SK-N-SH (cell line): ENCODE data around the gene CKMT2. TPM values are rescaled to one million over a fixed set of nuclear protein-coding genes. Genes with fewer than 3 reads are reported as not detected.

Experiments used
- CTCF ChIA-PET: fragments of 300-600, 350-600 bp; formaldehyde crosslinking; extraction: SDS; loops from one replicate; lab custom pipeline; 2021; lab: Yijun Ruan, JAX
- POLR2A ChIA-PET: fragments of 350-600 bp; sonication (Branson Sonifier 250); formaldehyde crosslinking; extraction: SDS; loops from one replicate; lab custom pipeline; 2020; ENCODE audit warnings: antibody characterized with exemption, inconsistent platforms; lab: Yijun Ruan, JAX
- DNase-seq: peaks from one replicate; pipeline ENCODE4 v3.0.0; 2012
- H2AFZ ChIP-seq: fragments of 200-600 bp; sonication (generic); 2 replicates; pipeline ENCODE4 v1.8.1; 2016; ENCODE audit warnings: antibody characterized with exemption, mild to moderate bottlenecking, low read depth
- H3F3A ChIP-seq: fragments of 200-600 bp; sonication (generic); replicated peaks from 2 replicates; pipeline ENCODE3; 2016; ENCODE audit warnings: antibody characterized with exemption, mild to moderate bottlenecking; ENCODE audit not compliant: insufficient read depth
- H3K27ac ChIP-seq, 2 experiments: fragments of 200-500 bp in 1 of 2; fragments of 200-600 bp in 1 of 2; sonication (Bioruptor generic) in 1 of 2; sonication (generic), shearing (Covaris generic) in 1 of 2; 2 replicates each; pipeline versions ENCODE4 v1.5.1 to v1.6.1; 2014 to 2016; ENCODE audit warnings: low read depth in 2 of 2, inconsistent platforms in 1 of 2, low read length in 1 of 2, mild to moderate bottlenecking in 1 of 2, mixed read lengths in 1 of 2
- H3K27me3 ChIP-seq: fragments of 200-600 bp; sonication (generic), shearing (Covaris generic); 2 replicates; pipeline ENCODE4 v1.6.1; 2016; ENCODE audit warnings: mixed run types; ENCODE audit not compliant: insufficient read depth
- H3K36me3 ChIP-seq, 2 experiments: fragments of 200-500 bp in 1 of 2; fragments of 200-600 bp in 1 of 2; sonication (Bioruptor generic) in 1 of 2; sonication (generic) in 1 of 2; replicated peaks in 1 of 2; 2 replicates each; pipeline versions ENCODE3 to v1.5.1; 2014 to 2016; ENCODE audit warnings: low read length in 1 of 2, mild to moderate bottlenecking in 1 of 2; ENCODE audit not compliant: insufficient read depth in 2 of 2, control insufficient read depth in 1 of 2
- H3K4me1 ChIP-seq, 2 experiments: fragments of 200-500 bp in 1 of 2; fragments of 200-600 bp in 1 of 2; sonication (Bioruptor generic) in 1 of 2; sonication (generic), shearing (Covaris generic) in 1 of 2; 2 replicates each; pipeline versions ENCODE4 v1.5.1 to v1.6.1; 2014 to 2016; ENCODE audit warnings: low read depth in 1 of 2, low read length in 1 of 2, mixed run types in 1 of 2; ENCODE audit not compliant: insufficient read depth in 2 of 2, control insufficient read depth in 1 of 2
- H3K4me2 ChIP-seq: fragments of 200-600 bp; sonication (generic), shearing (Covaris generic); 2 replicates; pipeline ENCODE4 v1.6.1; 2017; ENCODE audit warnings: mixed run types
- H3K4me3 ChIP-seq, 2 experiments: fragments of 200-500 bp in 1 of 2; fragments of 200-600 bp in 1 of 2; sonication (Bioruptor generic) in 1 of 2; sonication (generic), shearing (Covaris generic) in 1 of 2; 2 replicates each; pipeline versions ENCODE4 v1.5.1 to v1.8.1; 2014 to 2016; ENCODE audit warnings: low read depth in 2 of 2, inconsistent platforms in 1 of 2, low read length in 1 of 2, mild to moderate bottlenecking in 1 of 2, mixed read lengths in 1 of 2, moderate library complexity in 1 of 2
- H3K79me2 ChIP-seq: fragments of 200-600 bp; sonication (generic); 2 replicates; pipeline ENCODE4 v1.8.1; 2017; ENCODE audit warnings: mild to moderate bottlenecking; ENCODE audit not compliant: insufficient read depth
- H3K9ac ChIP-seq: fragments of 200-600 bp; sonication (generic); 2 replicates; pipeline ENCODE4 v1.6.1; 2017; ENCODE audit warnings: mixed run types
- H3K9me2 ChIP-seq: fragments of 200-600 bp; sonication (generic); 2 replicates; pipeline ENCODE4 v1.6.1; 2017; ENCODE audit warnings: mixed run types
- H3K9me3 ChIP-seq: fragments of 200-600 bp; sonication (generic); 2 replicates; pipeline ENCODE4 v1.6.1; 2017; ENCODE audit warnings: mixed run types, mild to moderate bottlenecking, moderate library complexity
- H4K20me1 ChIP-seq: fragments of 200-600 bp; sonication (generic); 2 replicates; pipeline ENCODE4 v1.6.1; 2017; ENCODE audit warnings: mild to moderate bottlenecking, mixed run types; ENCODE audit not compliant: insufficient read depth
- ELF1 ChIP-seq: IDR thresholded peaks from 2 replicates; pipeline ENCODE4 v1.4.0; 2012
- EP300 ChIP-seq, 2 experiments: IDR thresholded peaks; 2 replicates each; pipeline versions ENCODE4 v1.4.0 to v1.6.1; 2012; ENCODE audit warnings: borderline replicate concordance in 1 of 2, low read depth in 1 of 2, low read length in 1 of 2
- FOSL2 ChIP-seq: IDR thresholded peaks from 2 replicates; pipeline ENCODE4 v1.4.0; 2012; ENCODE audit warnings: low read depth, mild to moderate bottlenecking, moderate library complexity, borderline replicate concordance
- FOXM1 ChIP-seq: IDR thresholded peaks from 2 replicates; pipeline ENCODE4 v1.4.0; 2012; ENCODE audit warnings: low read depth, mild to moderate bottlenecking
- MEF2A ChIP-seq: IDR thresholded peaks from 2 replicates; pipeline ENCODE4 v1.4.0; 2012; ENCODE audit warnings: low read depth, borderline replicate concordance
- MXI1 ChIP-seq: IDR thresholded peaks from 2 replicates; pipeline ENCODE4 v1.6.1; 2012; ENCODE audit warnings: mild to moderate bottlenecking, low read depth, low read length, improper control_type of control experiment
- POLR2AphosphoS5 ChIP-seq: IDR thresholded peaks from 2 replicates; pipeline ENCODE4 v1.6.1; 2012; ENCODE audit warnings: low read depth, low read length
- RAD21 ChIP-seq: IDR thresholded peaks from 2 replicates; pipeline ENCODE4 v1.6.1; 2012; ENCODE audit warnings: mild to moderate bottlenecking, low read length
- RCOR1 ChIP-seq: fragments of 150-350 bp; IDR thresholded peaks from 2 replicates; pipeline ENCODE4 v1.6.1; 2017; ENCODE audit warnings: antibody characterized with exemption, low read length
- TAF1 ChIP-seq: IDR thresholded peaks from 2 replicates; pipeline ENCODE4 v1.6.1; 2012; ENCODE audit warnings: low read depth, mild to moderate bottlenecking, low read length, moderate library complexity, borderline replicate concordance
- TEAD4 ChIP-seq: IDR thresholded peaks from 2 replicates; pipeline ENCODE4 v1.4.0; 2012; ENCODE audit warnings: mild to moderate bottlenecking, borderline replicate concordance; ENCODE audit not compliant: insufficient read depth
- WGBS: methylation state at CpG from one replicate; pipeline ENCODE4 v1.1.6; 2017; ENCODE audit warnings: low lambda C conversion rate; 5-methylcytosine and 5-hydroxymethylcytosine counted together
- polyA plus RNA-seq, 3 experiments: library from polyadenylated mRNA; depleted of rRNA; stranded (reverse); fragments of >200 nt; gene quantifications; 2 replicates each; pipeline ENCODE4 v1.2.3, GENCODE V29; 2012
- TF ChIP-seq, protein P1 (sequence below): fragments of 200-600 bp; sonication (generic); IDR thresholded peaks from 2 replicates; pipeline ENCODE4 v1.6.1; 2017; ENCODE audit warnings: antibody characterized with exemption, mild to moderate bottlenecking, moderate library complexity
- TF ChIP-seq, protein P2 (sequence below): IDR thresholded peaks from 2 replicates; pipeline ENCODE4 v1.4.0; 2012; ENCODE audit warnings: low read depth
- TF ChIP-seq, protein P3 (sequence below): IDR thresholded peaks from 2 replicates; pipeline ENCODE4 v1.4.0; 2012; ENCODE audit warnings: low read depth, borderline replicate concordance
- TF ChIP-seq, protein P4 (sequence below): fragments of 150-350 bp; IDR thresholded peaks from 2 replicates; pipeline ENCODE4 v1.6.1; 2017; ENCODE audit warnings: antibody characterized with exemption, low read length, low read depth, borderline replicate concordance
- TF ChIP-seq, protein P5 (sequence below): IDR thresholded peaks from 2 replicates; pipeline ENCODE4 v1.6.1; 2012; ENCODE audit warnings: mild to moderate bottlenecking, low read depth, low read length, moderate library complexity
- TF ChIP-seq, protein P6 (sequence below): IDR thresholded peaks from 2 replicates; pipeline ENCODE4 v1.4.0; 2012; ENCODE audit warnings: low read depth, borderline replicate concordance

Gene CKMT2
- polyA plus RNA-seq, 1 of the 3 experiments (the other 2 are of a cell fraction), result not detected

DNA sequence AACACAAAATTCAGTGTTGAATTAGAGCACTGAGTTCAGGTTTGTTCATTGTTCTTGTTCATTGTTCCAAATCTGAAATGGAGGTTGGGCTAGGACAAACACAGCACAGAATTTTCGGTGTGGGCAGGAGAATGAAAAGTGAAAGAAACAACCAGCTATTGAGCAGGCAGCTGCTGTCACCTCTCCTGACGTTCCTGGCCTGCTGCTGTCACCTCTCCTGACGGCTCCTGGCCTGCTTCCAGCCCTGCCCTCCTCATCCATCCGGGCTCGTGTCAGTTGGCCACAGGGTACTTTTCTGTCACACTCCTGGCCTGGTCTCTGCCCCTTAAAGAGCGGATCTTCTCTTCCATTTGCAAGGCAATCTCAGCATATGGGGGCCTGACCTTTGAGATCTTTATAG is 45.2 kb upstream of the CKMT2 start:
- no peak overlapping the region for H3K27ac ChIP-seq
- ChIA-PET CTCF (no interaction called here), POLR2A (no interaction called here)
- no peak overlapping the region for H3K4me2 ChIP-seq
- H3K9me3 ChIP-seq, result no peaks in the 10 kb centered on the region
- H3K36me3 ChIP-seq, result no peaks in the 10 kb centered on the region
- no peak overlapping the region for H2AFZ ChIP-seq
- H3K4me1 ChIP-seq, result peaks cover 0 to 26% of the 10 kb centered on the region in 2 experiments; a peak in 2 of 4 replicates
- H3K9ac ChIP-seq, result no peak overlapping the region
- H3K9me2 ChIP-seq, result no peaks in the 10 kb centered on the region
- no peaks in the 10 kb centered on the region for H3K27me3 ChIP-seq
- H4K20me1 ChIP-seq, result no peaks in the 10 kb centered on the region
- 56% methylated on average over 6 of the region's 6 CpGs for WGBS
- TF ChIP-seq POLR2AphosphoS5, result no peak
- no peak for TF ChIP-seq FOXM1
- TF ChIP-seq, protein P1, sequence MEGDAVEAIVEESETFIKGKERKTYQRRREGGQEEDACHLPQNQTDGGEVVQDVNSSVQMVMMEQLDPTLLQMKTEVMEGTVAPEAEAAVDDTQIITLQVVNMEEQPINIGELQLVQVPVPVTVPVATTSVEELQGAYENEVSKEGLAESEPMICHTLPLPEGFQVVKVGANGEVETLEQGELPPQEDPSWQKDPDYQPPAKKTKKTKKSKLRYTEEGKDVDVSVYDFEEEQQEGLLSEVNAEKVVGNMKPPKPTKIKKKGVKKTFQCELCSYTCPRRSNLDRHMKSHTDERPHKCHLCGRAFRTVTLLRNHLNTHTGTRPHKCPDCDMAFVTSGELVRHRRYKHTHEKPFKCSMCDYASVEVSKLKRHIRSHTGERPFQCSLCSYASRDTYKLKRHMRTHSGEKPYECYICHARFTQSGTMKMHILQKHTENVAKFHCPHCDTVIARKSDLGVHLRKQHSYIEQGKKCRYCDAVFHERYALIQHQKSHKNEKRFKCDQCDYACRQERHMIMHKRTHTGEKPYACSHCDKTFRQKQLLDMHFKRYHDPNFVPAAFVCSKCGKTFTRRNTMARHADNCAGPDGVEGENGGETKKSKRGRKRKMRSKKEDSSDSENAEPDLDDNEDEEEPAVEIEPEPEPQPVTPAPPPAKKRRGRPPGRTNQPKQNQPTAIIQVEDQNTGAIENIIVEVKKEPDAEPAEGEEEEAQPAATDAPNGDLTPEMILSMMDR, result no peak
- TF ChIP-seq ELF1, result no peak
- TF ChIP-seq, protein P2, sequence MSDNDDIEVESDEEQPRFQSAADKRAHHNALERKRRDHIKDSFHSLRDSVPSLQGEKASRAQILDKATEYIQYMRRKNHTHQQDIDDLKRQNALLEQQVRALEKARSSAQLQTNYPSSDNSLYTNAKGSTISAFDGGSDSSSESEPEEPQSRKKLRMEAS, result no peak
- no peak for TF ChIP-seq TEAD4
- TF ChIP-seq FOSL2, result no peak
- TF ChIP-seq TAF1, result no peak
- TF ChIP-seq, protein P3, sequence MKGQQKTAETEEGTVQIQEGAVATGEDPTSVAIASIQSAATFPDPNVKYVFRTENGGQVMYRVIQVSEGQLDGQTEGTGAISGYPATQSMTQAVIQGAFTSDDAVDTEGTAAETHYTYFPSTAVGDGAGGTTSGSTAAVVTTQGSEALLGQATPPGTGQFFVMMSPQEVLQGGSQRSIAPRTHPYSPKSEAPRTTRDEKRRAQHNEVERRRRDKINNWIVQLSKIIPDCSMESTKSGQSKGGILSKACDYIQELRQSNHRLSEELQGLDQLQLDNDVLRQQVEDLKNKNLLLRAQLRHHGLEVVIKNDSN, result no peak
- no peak for TF ChIP-seq RCOR1
- TF ChIP-seq, protein P4, sequence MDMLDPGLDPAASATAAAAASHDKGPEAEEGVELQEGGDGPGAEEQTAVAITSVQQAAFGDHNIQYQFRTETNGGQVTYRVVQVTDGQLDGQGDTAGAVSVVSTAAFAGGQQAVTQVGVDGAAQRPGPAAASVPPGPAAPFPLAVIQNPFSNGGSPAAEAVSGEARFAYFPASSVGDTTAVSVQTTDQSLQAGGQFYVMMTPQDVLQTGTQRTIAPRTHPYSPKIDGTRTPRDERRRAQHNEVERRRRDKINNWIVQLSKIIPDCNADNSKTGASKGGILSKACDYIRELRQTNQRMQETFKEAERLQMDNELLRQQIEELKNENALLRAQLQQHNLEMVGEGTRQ, result no peak
- no peak for TF ChIP-seq EP300 (IDR thresholded peaks at IDR 0.05; ENCODE audit: borderline replicate concordance in 1 of 2, low read depth in 1 of 2, low read length in 1 of 2)
- H3K4me3 ChIP-seq, result no peak overlapping the region
- DNase-seq, result no peak
- H3K79me2 ChIP-seq, result no peaks in the 10 kb centered on the region
- no peaks in the 10 kb centered on the region for H3F3A ChIP-seq

DNA sequence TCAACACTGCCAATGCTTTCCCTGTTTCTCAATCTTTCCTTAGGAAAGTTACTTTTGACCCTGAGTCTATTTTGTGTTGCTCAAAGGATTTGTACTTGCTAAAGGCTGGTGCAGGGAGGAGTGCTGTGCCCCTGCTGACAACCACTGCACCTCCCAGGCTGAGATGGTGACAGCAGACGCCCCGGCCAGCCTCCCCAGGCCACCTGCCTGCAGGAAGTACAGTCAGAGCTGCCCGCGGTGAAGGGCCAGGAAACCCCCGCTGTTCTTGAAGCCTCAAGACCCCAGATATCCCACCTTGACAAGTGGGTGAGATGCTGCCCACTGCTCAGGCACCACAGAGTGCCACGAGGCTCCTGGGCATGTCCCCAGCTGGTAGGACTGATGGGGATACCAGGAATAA is 44.2 kb upstream of the CKMT2 start:
- Histone ChIP-seq H3K4me2 (no peak overlapping the region), H3K4me1 (peaks cover 0 to 18% of the 10 kb centered on the region in 2 experiments; a peak in 1 of 4 replicates), H4K20me1 (no peaks in the 10 kb centered on the region), H3K9ac (no peak overlapping the region), H3K27ac (no peak overlapping the region), H3K79me2 (no peaks in the 10 kb centered on the region), H3K36me3 (no peaks in the 10 kb centered on the region), H3K4me3 (no peak overlapping the region), H3K9me3 (no peaks in the 10 kb centered on the region), H3K9me2 (no peaks in the 10 kb centered on the region), H3K27me3 (no peaks in the 10 kb centered on the region), H2AFZ (no peak overlapping the region), H3F3A (no peaks in the 10 kb centered on the region)
- CTCF ChIA-PET, result interaction anchor here (1.4 kb wide), 1 partner anchor 13 kb away, joined by 3 read pairs; no protein-coding TSS in a partner anchor
- 64% methylated on average over 5 of the region's 6 CpGs for WGBS
- POLR2A ChIA-PET, result interaction anchor here (0.6 kb wide), 1 partner anchor 501 kb away, joined by 3 read pairs; no protein-coding TSS in a partner anchor
- no peak for DNase-seq
- TF ChIP-seq, protein P5, sequence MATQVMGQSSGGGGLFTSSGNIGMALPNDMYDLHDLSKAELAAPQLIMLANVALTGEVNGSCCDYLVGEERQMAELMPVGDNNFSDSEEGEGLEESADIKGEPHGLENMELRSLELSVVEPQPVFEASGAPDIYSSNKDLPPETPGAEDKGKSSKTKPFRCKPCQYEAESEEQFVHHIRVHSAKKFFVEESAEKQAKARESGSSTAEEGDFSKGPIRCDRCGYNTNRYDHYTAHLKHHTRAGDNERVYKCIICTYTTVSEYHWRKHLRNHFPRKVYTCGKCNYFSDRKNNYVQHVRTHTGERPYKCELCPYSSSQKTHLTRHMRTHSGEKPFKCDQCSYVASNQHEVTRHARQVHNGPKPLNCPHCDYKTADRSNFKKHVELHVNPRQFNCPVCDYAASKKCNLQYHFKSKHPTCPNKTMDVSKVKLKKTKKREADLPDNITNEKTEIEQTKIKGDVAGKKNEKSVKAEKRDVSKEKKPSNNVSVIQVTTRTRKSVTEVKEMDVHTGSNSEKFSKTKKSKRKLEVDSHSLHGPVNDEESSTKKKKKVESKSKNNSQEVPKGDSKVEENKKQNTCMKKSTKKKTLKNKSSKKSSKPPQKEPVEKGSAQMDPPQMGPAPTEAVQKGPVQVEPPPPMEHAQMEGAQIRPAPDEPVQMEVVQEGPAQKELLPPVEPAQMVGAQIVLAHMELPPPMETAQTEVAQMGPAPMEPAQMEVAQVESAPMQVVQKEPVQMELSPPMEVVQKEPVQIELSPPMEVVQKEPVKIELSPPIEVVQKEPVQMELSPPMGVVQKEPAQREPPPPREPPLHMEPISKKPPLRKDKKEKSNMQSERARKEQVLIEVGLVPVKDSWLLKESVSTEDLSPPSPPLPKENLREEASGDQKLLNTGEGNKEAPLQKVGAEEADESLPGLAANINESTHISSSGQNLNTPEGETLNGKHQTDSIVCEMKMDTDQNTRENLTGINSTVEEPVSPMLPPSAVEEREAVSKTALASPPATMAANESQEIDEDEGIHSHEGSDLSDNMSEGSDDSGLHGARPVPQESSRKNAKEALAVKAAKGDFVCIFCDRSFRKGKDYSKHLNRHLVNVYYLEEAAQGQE, result no peak
- TF ChIP-seq MEF2A (no peak), RAD21 (no peak), RCOR1 (no peak), MXI1 (no peak)
- TF ChIP-seq, protein P4, result no peak
- TF ChIP-seq, protein P6, sequence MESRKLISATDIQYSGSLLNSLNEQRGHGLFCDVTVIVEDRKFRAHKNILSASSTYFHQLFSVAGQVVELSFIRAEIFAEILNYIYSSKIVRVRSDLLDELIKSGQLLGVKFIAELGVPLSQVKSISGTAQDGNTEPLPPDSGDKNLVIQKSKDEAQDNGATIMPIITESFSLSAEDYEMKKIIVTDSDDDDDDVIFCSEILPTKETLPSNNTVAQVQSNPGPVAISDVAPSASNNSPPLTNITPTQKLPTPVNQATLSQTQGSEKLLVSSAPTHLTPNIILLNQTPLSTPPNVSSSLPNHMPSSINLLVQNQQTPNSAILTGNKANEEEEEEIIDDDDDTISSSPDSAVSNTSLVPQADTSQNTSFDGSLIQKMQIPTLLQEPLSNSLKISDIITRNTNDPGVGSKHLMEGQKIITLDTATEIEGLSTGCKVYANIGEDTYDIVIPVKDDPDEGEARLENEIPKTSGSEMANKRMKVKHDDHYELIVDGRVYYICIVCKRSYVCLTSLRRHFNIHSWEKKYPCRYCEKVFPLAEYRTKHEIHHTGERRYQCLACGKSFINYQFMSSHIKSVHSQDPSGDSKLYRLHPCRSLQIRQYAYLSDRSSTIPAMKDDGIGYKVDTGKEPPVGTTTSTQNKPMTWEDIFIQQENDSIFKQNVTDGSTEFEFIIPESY, result no peak
